HG03196 (cell line): Measurements from ENCODE around the gene OR6N2.

Experiments
- ATAC-seq: cut with Tn5 transposase; IDR thresholded peaks from one replicate; pipeline ENCODE4 v1.9.1; 2021; ENCODE audit not compliant: unreplicated experiment

OR6N2 gene

GRCh38 chr1:158781104-158781503 is at the start of gene OR6N2:
Gene OR6N2 (minus strand): TSS chr1:158781204. CDS start chr1:158777635, 3,569 bp downstream.
- no peak for ATAC-seq

- no peak for ATAC-seq
These were observed 49.2 kb upstream of the OR6N2 start for GRCh38 chr1:158830074-158830677.

- no peak for ATAC-seq
These were observed 40.7 kb upstream of the OR6N2 start for GRCh38 chr1:158821723-158822122.

- ATAC-seq = peak; percentile 63
These were observed 38.7 kb upstream of the OR6N2 start for GRCh38 chr1:158819461-158820443.

- no peak for ATAC-seq
These were observed 38.0 kb upstream of the OR6N2 start for GRCh38 chr1:158818975-158819431.

GRCh38 chr1:158818560-158818959 is 37.6 kb upstream of the OR6N2 start:
- no peak for ATAC-seq

GRCh38 chr1:158814970-158815369 is 34.0 kb upstream of the OR6N2 start:
- no peak for ATAC-seq

- ATAC-seq = no peak
These were observed 32.2 kb upstream of the OR6N2 start for GRCh38 chr1:158813164-158813563.

- ATAC-seq = no peak
These were observed 31.3 kb upstream of the OR6N2 start for GRCh38 chr1:158812336-158812735.

- ATAC-seq = no peak
These were observed 29.3 kb upstream of the OR6N2 start for GRCh38 chr1:158810311-158810710.

- ATAC-seq = no peak
These were observed 28.9 kb upstream of the OR6N2 start for GRCh38 chr1:158809862-158810261.

- no peak for ATAC-seq
These were observed 28.3 kb upstream of the OR6N2 start for GRCh38 chr1:158809256-158809655.

GRCh38 chr1:158806916-158807536 is 26.0 kb upstream of the OR6N2 start:
- no peak for ATAC-seq

- no peak for ATAC-seq
These were observed 22.7 kb upstream of the OR6N2 start for GRCh38 chr1:158803678-158804077.

- ATAC-seq = no peak
These were observed 20.4 kb upstream of the OR6N2 start for GRCh38 chr1:158801396-158801795.

GRCh38 chr1:158800526-158800925 is 19.5 kb upstream of the OR6N2 start:
- no peak for ATAC-seq

GRCh38 chr1:158799689-158800088 is 18.7 kb upstream of the OR6N2 start:
- no peak for ATAC-seq

GRCh38 chr1:158798531-158798930 is 17.5 kb upstream of the OR6N2 start:
- ATAC-seq = no peak

GRCh38 chr1:158794247-158794646 is 13.2 kb upstream of the OR6N2 start:
- ATAC-seq = no peak

GRCh38 chr1:158793604-158794003 is 12.6 kb upstream of the OR6N2 start:
- no peak for ATAC-seq
